Thymus (tissue), 11 donors: Measurements from ENCODE around the gene SH3TC2. TPM values are rescaled to one million over a fixed set of nuclear protein-coding genes. Genes with fewer than 3 reads are reported as not detected.

Experiments
- DNase-seq, 9 donors: peaks; one replicate each; pipeline ENCODE4 v3.0.0-alpha.2; 2013; ENCODE audit warnings: low spot score in 9 of 9, low read depth in 6 of 9, missing footprints in 1 of 9
- H3K27ac ChIP-seq, 2 donors: one replicate each; pipeline ENCODE4 v1.5.1; 2013; ENCODE audit warnings: control low read depth in 1 of 2, low read depth in 1 of 2, low read length in 1 of 2, mild to moderate bottlenecking in 1 of 2, moderate library complexity in 1 of 2
- H3K27me3 ChIP-seq, 2 donors: one replicate each; pipeline ENCODE4 v1.5.1; 2013; ENCODE audit warnings: low read length in 1 of 2; ENCODE audit not compliant: control insufficient read depth in 2 of 2, insufficient read depth in 1 of 2
- H3K36me3 ChIP-seq, 2 donors: one replicate each; pipeline ENCODE4 v1.5.1; 2013; ENCODE audit warnings: low read length in 1 of 2, mild to moderate bottlenecking in 1 of 2, moderate library complexity in 1 of 2; ENCODE audit not compliant: control insufficient read depth in 2 of 2, insufficient read depth in 2 of 2
- H3K4me1 ChIP-seq, 2 donors: one replicate each; pipeline ENCODE4 v1.5.1; 2013; ENCODE audit warnings: low read length in 2 of 2; ENCODE audit not compliant: control insufficient read depth in 2 of 2, insufficient read depth in 2 of 2
- H3K4me3 ChIP-seq, 2 donors: one replicate each; pipeline ENCODE4 v1.5.1; 2013; ENCODE audit warnings: low read length in 2 of 2, control low read depth in 1 of 2, mild to moderate bottlenecking in 1 of 2
- H3K9me3 ChIP-seq, 2 donors: one replicate each; pipeline ENCODE4 v1.5.1; 2013; ENCODE audit warnings: low read length in 1 of 2, mild to moderate bottlenecking in 1 of 2; ENCODE audit not compliant: control insufficient read depth in 2 of 2, insufficient read depth in 1 of 2
- WGBS: extraction: QIAGEN DNeasy Blood & Tissue Kit; methylation state at CpG from one replicate; pipeline ENCODE4 v1.1.7; 2013; 5-methylcytosine and 5-hydroxymethylcytosine counted together
- polyA plus RNA-seq: library from polyadenylated mRNA; stranded (reverse); fragments of 200-250 nt; gene quantifications from one replicate; pipeline ENCODE4 v1.2.3, GENCODE V29; 2013
- total RNA-seq: library from RNA; stranded (reverse); fragments of 120-200 nt; gene quantifications from one replicate; pipeline ENCODE4 v1.2.4, GENCODE V29; 2013
- donor health status: healthy.

The SH3TC2 gene
- total and polyA plus RNA-seq, 2 donors = 0.24 to 0.48 TPM

DNA sequence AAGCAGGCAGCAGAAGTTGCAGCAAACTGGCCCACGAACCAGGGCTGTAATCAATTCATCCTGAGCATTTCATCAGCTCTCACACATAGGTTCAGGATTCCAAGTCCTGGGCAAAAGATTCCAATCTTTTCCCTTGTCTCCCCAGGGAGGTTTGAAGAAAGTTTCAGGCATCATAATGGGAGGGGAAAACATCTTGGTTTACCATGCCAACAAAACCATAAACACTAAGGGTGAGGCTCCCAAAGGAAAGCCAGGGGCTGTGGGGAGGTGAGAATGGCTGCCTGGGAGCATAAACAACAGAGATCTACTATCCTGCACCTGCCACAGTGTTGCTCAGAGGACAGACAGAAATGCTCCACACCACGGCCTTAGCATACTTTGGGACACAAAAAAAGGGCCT lies 94.6 kb downstream of the SH3TC2 start:
- no peaks in the 10 kb centered on the region for H3K4me1 ChIP-seq
- no peak overlapping the region for H3K27ac ChIP-seq
- H3K9me3 ChIP-seq = no peaks in the 10 kb centered on the region
- H3K36me3 ChIP-seq = no peaks in the 10 kb centered on the region
- 93% methylated on average over 2 of the region's 2 CpGs for WGBS
- H3K27me3 ChIP-seq = no peaks in the 10 kb centered on the region
- no peak for DNase-seq
- no peak overlapping the region for H3K4me3 ChIP-seq

DNA sequence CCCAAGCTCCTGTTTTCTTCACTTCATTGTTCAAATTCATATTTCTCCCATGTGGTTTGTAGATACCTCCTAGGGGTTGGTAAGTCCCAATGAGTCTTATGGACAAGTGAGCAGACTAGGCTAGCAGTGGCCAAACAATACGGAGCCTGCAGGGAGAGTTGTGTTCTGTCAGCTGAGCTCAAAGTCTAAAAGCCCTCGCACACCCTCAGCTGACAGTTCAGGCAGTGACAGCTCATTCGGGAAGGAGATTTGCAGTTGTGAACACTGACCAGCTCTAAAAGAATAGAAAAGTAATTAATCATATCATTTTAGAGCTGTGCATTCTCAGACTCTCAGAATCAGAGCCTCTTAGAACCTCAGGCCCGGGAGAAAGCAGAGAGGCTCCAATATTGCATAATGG lies 95.1 kb downstream of the SH3TC2 start:
- H3K4me1 ChIP-seq = no peaks in the 10 kb centered on the region

GRCh38 chr5:148966938-148967337 lies 95.9 kb downstream of the SH3TC2 start:
- Histone ChIP-seq H3K4me1 (no peaks in the 10 kb centered on the region), H3K9me3 (no peaks in the 10 kb centered on the region), H3K4me3 (no peak overlapping the region), H3K27ac (no peak overlapping the region), H3K27me3 (no peaks in the 10 kb centered on the region), H3K36me3 (no peaks in the 10 kb centered on the region)
- no peak for DNase-seq
- whole genome bisulfite sequencing = 97% methylated on average over 2 of the region's 2 CpGs

More for the DNA sequence above, 95.1 kb downstream of the SH3TC2 start:
- H3K4me3 ChIP-seq = no peak overlapping the region
- no peak overlapping the region for H3K27ac ChIP-seq
- H3K9me3 ChIP-seq = no peaks in the 10 kb centered on the region
- WGBS = 96% methylated on average over 4 of the region's 4 CpGs
- H3K36me3 ChIP-seq = no peaks in the 10 kb centered on the region
- no peak for DNase-seq
- no peaks in the 10 kb centered on the region for H3K27me3 ChIP-seq

DNA sequence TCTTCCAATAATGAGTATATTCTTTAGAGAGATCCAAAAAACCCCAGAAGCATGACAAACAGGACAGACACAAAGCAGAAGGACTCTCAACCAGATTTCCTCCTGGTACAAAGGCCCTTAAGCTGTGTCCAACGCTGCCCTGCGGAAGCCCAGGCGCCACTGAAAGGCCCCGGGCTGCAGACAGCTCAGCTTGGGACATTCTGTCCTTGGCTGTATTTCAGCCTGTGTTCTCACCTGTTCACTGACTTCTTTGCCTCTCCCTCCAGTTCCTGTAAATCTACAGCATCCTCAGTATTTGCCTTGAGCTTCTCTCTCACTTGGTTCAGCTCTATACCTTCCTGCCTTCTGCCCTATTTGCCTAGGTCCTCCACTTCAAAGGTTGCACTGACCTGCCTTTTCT lies 96.5 kb downstream of the SH3TC2 start:
- H3K4me3 ChIP-seq = no peak overlapping the region
- H3K36me3 ChIP-seq = no peaks in the 10 kb centered on the region
- DNase-seq = no peak
- WGBS = 83% methylated on average over 4 of the region's 4 CpGs
- H3K4me1 ChIP-seq = no peaks in the 10 kb centered on the region
- no peaks in the 10 kb centered on the region for H3K27me3 ChIP-seq
- peak overlapping the region in 1 of 2 donors; percentile 22 for H3K27ac ChIP-seq
- no peaks in the 10 kb centered on the region for H3K9me3 ChIP-seq

GRCh38 chr5:148965511-148966265 lies 97.2 kb downstream of the SH3TC2 start:
- Histone ChIP-seq H3K9me3 (no peaks in the 10 kb centered on the region), H3K27ac (peak overlapping the region in 1 of 2 donors; percentile 71), H3K4me3 (no peak overlapping the region), H3K27me3 (no peaks in the 10 kb centered on the region), H3K4me1 (no peaks in the 10 kb centered on the region), H3K36me3 (no peaks in the 10 kb centered on the region)
- 95% methylated on average over 13 of the region's 13 CpGs for WGBS
- no peak for DNase-seq

- H3K4me1 ChIP-seq = no peaks in the 10 kb centered on the region
- H3K27me3 ChIP-seq = no peaks in the 10 kb centered on the region
- H3K9me3 ChIP-seq = no peaks in the 10 kb centered on the region
- H3K27ac ChIP-seq = no peak overlapping the region
- H3K4me3 ChIP-seq = no peak overlapping the region
- no peaks in the 10 kb centered on the region for H3K36me3 ChIP-seq
- no peak for DNase-seq
Measured at GRCh38 chr5:148963664-148964063, 99.2 kb downstream of the SH3TC2 start.

- 98% methylated on average over 3 of the region's 3 CpGs for WGBS
- H3K27ac ChIP-seq = no peak overlapping the region
- no peaks in the 10 kb centered on the region for H3K27me3 ChIP-seq
- H3K9me3 ChIP-seq = no peaks in the 10 kb centered on the region
- no peak overlapping the region for H3K4me3 ChIP-seq
- DNase-seq = no peak
- H3K4me1 ChIP-seq = no peaks in the 10 kb centered on the region
- no peaks in the 10 kb centered on the region for H3K36me3 ChIP-seq
Measured at GRCh38 chr5:148962761-148963324, 100.0 kb downstream of the SH3TC2 start.

DNA sequence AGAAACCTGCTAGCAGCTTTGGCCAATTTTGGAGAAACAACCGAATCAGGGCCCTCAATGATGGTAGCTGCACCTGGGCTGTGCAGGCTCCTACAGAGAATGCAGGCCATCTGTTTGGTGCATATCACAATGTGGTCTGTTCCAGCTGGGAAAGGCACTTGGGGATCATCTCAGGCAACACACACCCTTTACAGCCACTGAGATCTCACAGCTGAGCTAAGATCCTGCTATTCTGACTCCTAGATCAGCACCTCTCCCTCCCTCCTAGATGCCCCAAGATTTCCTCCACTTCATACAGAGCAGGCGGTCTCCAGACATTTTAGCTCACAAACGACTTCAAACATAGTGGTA lies 100.7 kb downstream of the SH3TC2 start:
- no peaks in the 10 kb centered on the region for H3K9me3 ChIP-seq
- no peaks in the 10 kb centered on the region for H3K36me3 ChIP-seq
- no peak for DNase-seq
- no peaks in the 10 kb centered on the region for H3K27me3 ChIP-seq
- 89% methylated on average over 3 of the region's 3 CpGs for WGBS
- no peaks in the 10 kb centered on the region for H3K4me1 ChIP-seq
- H3K4me3 ChIP-seq = no peak overlapping the region
- no peak overlapping the region for H3K27ac ChIP-seq

- Histone ChIP-seq H3K36me3 (no peaks in the 10 kb centered on the region), H3K27ac (no peak overlapping the region), H3K4me1 (no peaks in the 10 kb centered on the region), H3K9me3 (no peaks in the 10 kb centered on the region), H3K4me3 (no peak overlapping the region), H3K27me3 (no peaks in the 10 kb centered on the region)
- WGBS = 97% methylated on average over 8 of the region's 8 CpGs
- no peak for DNase-seq
Measured at GRCh38 chr5:148961261-148962199, 101.3 kb downstream of the SH3TC2 start.
